CD8-positive, alpha-beta memory T cell (primary cell): ENCODE results near the gene CEP97. TPM values are rescaled to one million over a fixed set of nuclear protein-coding genes. Genes with fewer than 3 reads are reported as not detected.
"Not testable (repeated sequence)": the region's sequence is repeated elsewhere in the genome, so short reads cannot be mapped to it uniquely, and the experiment has no call there.

Experiments
- CTCF ChIA-PET: fragments of 350-600 bp; sonication (Branson Sonifier 250); formaldehyde crosslinking; loops from one replicate; lab custom pipeline; 2021; ENCODE audit warnings: antibody characterized with exemption; lab: Charles Lee
- POLR2A ChIA-PET: fragments of 350-600 bp; sonication (Branson Sonifier 250); formaldehyde crosslinking; loops from one replicate; lab custom pipeline; 2021; ENCODE audit warnings: antibody characterized with exemption; lab: Charles Lee
- DNase-seq, 5 donors: peaks; one replicate each; pipeline versions ENCODE4 v3.0.0 to v3.0.0-alpha.2; 2020 to 2022; ENCODE audit warnings: mixed read lengths in 1 of 5
- H3K27ac ChIP-seq: one replicate; pipeline ENCODE4 v1.7.0; 2013; ENCODE audit warnings: low read depth, mild to moderate bottlenecking, low read length, moderate library complexity
- H3K27me3 ChIP-seq: 2 replicates; pipeline ENCODE4 v1.7.0; 2013; ENCODE audit warnings: low read length, mild to moderate bottlenecking; ENCODE audit not compliant: insufficient read depth, poor library complexity, severe bottlenecking
- H3K36me3 ChIP-seq: 2 replicates; pipeline ENCODE4 v1.7.0; 2013; ENCODE audit warnings: mild to moderate bottlenecking, low read length, moderate library complexity; ENCODE audit not compliant: insufficient read depth
- H3K4me1 ChIP-seq: 2 replicates; pipeline ENCODE4 v1.7.0; 2013; ENCODE audit warnings: mild to moderate bottlenecking, low read length, moderate library complexity; ENCODE audit not compliant: insufficient read depth
- H3K4me3 ChIP-seq: 2 replicates; pipeline ENCODE4 v1.7.0; 2013; ENCODE audit warnings: mild to moderate bottlenecking, low read length
- H3K9me3 ChIP-seq: 2 replicates; pipeline ENCODE4 v1.7.0; 2013; ENCODE audit warnings: mild to moderate bottlenecking, low read length
- H3K27ac Mint-ChIP-seq, 8 donors: one replicate each; pipeline ENCODE4 v1.8.0; 2020 to 2021; ENCODE audit warnings: mixed read lengths in 8 of 8, mild to moderate bottlenecking in 6 of 8, inconsistent platforms in 3 of 8, moderate library complexity in 3 of 8
- H3K27me3 Mint-ChIP-seq, 2 donors: one replicate each; pipeline ENCODE4 v1.8.0; 2020 to 2021; ENCODE audit warnings: mixed read lengths in 2 of 2, mild to moderate bottlenecking in 1 of 2, moderate library complexity in 1 of 2
- H3K36me3 Mint-ChIP-seq, 3 donors: one replicate each; pipeline ENCODE4 v1.8.0; 2020 to 2021; ENCODE audit warnings: mixed read lengths in 3 of 3, inconsistent platforms in 1 of 3, mild to moderate bottlenecking in 1 of 3
- H3K4me1 Mint-ChIP-seq, 3 donors: one replicate each; pipeline ENCODE4 v1.8.0; 2020 to 2021; ENCODE audit warnings: mixed read lengths in 3 of 3, inconsistent platforms in 1 of 3, mild to moderate bottlenecking in 1 of 3
- H3K4me3 Mint-ChIP-seq, 7 donors: one replicate each; pipeline ENCODE4 v1.8.0; 2020 to 2021; ENCODE audit warnings: mixed read lengths in 7 of 7, mild to moderate bottlenecking in 6 of 7, moderate library complexity in 4 of 7, inconsistent platforms in 2 of 7
- H3K9me3 Mint-ChIP-seq, 5 donors: one replicate each; pipeline ENCODE4 v1.8.0; 2020 to 2022; ENCODE audit warnings: mixed read lengths in 5 of 5, mild to moderate bottlenecking in 3 of 5, moderate library complexity in 2 of 5, inconsistent platforms in 1 of 5
- polyA plus RNA-seq: library from polyadenylated mRNA; unstranded; fragments of 300-500 nt; fragmentation: Illumina TruSeq; gene quantifications from one replicate; pipeline ENCODE4 v1.2.3, GENCODE V29; 2021
- total RNA-seq, 2 experiments: library from RNA; stranded (reverse); gene quantifications; one replicate each; pipeline ENCODE4 v1.2.3, GENCODE V29; 2021

CEP97 gene
- total and polyA plus RNA-seq, 3 experiments from 2014 or later = 4.5 to 17.3 (median 16.6) TPM

- H3K4me1 Mint-ChIP-seq, H3K36me3 Mint-ChIP-seq, H3K9me3 ChIP-seq, H3K9me3 Mint-ChIP-seq, CTCF ChIA-PET, H3K4me3 Mint-ChIP-seq, H3K4me1 ChIP-seq, DNase-seq, H3K27me3 ChIP-seq, H3K27ac ChIP-seq, H3K27ac Mint-ChIP-seq, POLR2A ChIA-PET, H3K4me3 ChIP-seq, H3K36me3 ChIP-seq, H3K27me3 Mint-ChIP-seq: not testable (repeated sequence)
Measured at GRCh38 chr3:101704639-101705038, 19.8 kb upstream of the CEP97 start.

- Mint-ChIP-seq H3K27ac (no peak overlapping the region), H3K36me3 (peaks cover 0 to 1% (median 0%) of the 10 kb centered on the region in 3 donors), H3K4me3 (no peak overlapping the region), H3K9me3 (no peaks in the 10 kb centered on the region), H3K4me1 (no peaks in the 10 kb centered on the region), H3K27me3 (no peaks in the 10 kb centered on the region)
- Histone ChIP-seq H3K36me3 (no peaks in the 10 kb centered on the region), H3K4me3 (no peak overlapping the region), H3K27me3 (no peaks in the 10 kb centered on the region), H3K4me1 (no peaks in the 10 kb centered on the region), H3K9me3 (no peaks in the 10 kb centered on the region), H3K27ac (no peak overlapping the region)
- ChIA-PET CTCF (interaction anchor here (1.0 kb wide), 1 partner anchor 18 kb away, joined by 3 read pairs; no protein-coding TSS in a partner anchor), POLR2A (interaction anchor here (0.7 kb wide), 1 partner anchor 665 kb away, joined by 4 read pairs; no protein-coding TSS in a partner anchor)
- DNase-seq = no peak
Measured at GRCh38 chr3:101709126-101709525, 15.3 kb upstream of the CEP97 start.

GRCh38 chr3:101718455-101718854 is 6.0 kb upstream of the CEP97 start:
- Mint-ChIP-seq H3K9me3 (no peaks in the 10 kb centered on the region), H3K4me1 (peaks cover 20 to 28% (median 23%) of the 10 kb centered on the region in 3 donors), H3K4me3 (no peak overlapping the region), H3K36me3 (peaks cover 0 to 4% (median 0%) of the 10 kb centered on the region in 3 donors), H3K27ac (no peak overlapping the region), H3K27me3 (no peaks in the 10 kb centered on the region)
- no peaks in the 10 kb centered on the region for H3K27me3 ChIP-seq
- peaks cover 23% of the 10 kb centered on the region for H3K4me1 ChIP-seq
- H3K9me3 ChIP-seq = no peaks in the 10 kb centered on the region
- no peak for DNase-seq
- POLR2A ChIA-PET = no interaction called here
- H3K27ac ChIP-seq = no peak overlapping the region
- H3K4me3 ChIP-seq = no peak overlapping the region
- no peaks in the 10 kb centered on the region for H3K36me3 ChIP-seq
- CTCF ChIA-PET = no interaction called here

- Histone ChIP-seq H3K27me3 (no peaks in the 10 kb centered on the region), H3K9me3 (no peaks in the 10 kb centered on the region), H3K27ac (no peak overlapping the region), H3K4me3 (no peak overlapping the region), H3K36me3 (no peaks in the 10 kb centered on the region), H3K4me1 (peaks cover 29% of the 10 kb centered on the region)
- POLR2A ChIA-PET = no interaction called here
- no peak overlapping the region for H3K4me3 Mint-ChIP-seq
- DNase-seq = no peak
- H3K27me3 Mint-ChIP-seq = no peaks in the 10 kb centered on the region
- H3K36me3 Mint-ChIP-seq = peaks cover 0 to 5% (median 4%) of the 10 kb centered on the region in 3 donors
- H3K27ac Mint-ChIP-seq = no peak overlapping the region
- H3K4me1 Mint-ChIP-seq = peaks cover 26 to 36% (median 30%) of the 10 kb centered on the region in 3 donors
- H3K9me3 Mint-ChIP-seq = no peaks in the 10 kb centered on the region
- CTCF ChIA-PET = no interaction called here
Measured at GRCh38 chr3:101719604-101720185, 4.7 kb upstream of the CEP97 start.

- Histone ChIP-seq H3K27me3 (no peaks in the 10 kb centered on the region), H3K4me1 (peaks cover 29% of the 10 kb centered on the region), H3K9me3 (no peaks in the 10 kb centered on the region), H3K36me3 (no peaks in the 10 kb centered on the region), H3K4me3 (no peak overlapping the region), H3K27ac (no peak overlapping the region)
- Mint-ChIP-seq H3K9me3 (no peaks in the 10 kb centered on the region), H3K4me1 (peaks cover 34 to 46% (median 39%) of the 10 kb centered on the region in 3 donors), H3K27ac (peak overlapping the region; percentile 8 to 93 (median 84)), H3K27me3 (no peaks in the 10 kb centered on the region), H3K4me3 (peak overlapping the region in 6 of 7 donors; percentile 13 to 60 (median 22)), H3K36me3 (peaks cover 0 to 15% (median 4%) of the 10 kb centered on the region in 3 donors)
- CTCF ChIA-PET = interaction anchor here (0.6 to 2.2 kb wide), 5 partner anchors 14 to 82 kb away, joined by 3 to 7 read pairs (median 4); partner anchors contain the start of genes NXPE3, RPL24 and ZBTB11
- no peak for DNase-seq
- POLR2A ChIA-PET = interaction anchor here (0.6 to 2.2 kb wide), 3 partner anchors 58 to 113 kb away, joined by 3 to 5 read pairs (median 3); partner anchors contain the start of gene NXPE3
Measured at GRCh38 chr3:101720851-101721840, 3.3 kb upstream of the CEP97 start.

GRCh38 chr3:101722394-101723173 is 1.8 kb upstream of the CEP97 start:
- peak in 2 of 5 donors; percentile 24 to 33 for DNase-seq
- Histone ChIP-seq H3K27me3 (no peaks in the 10 kb centered on the region), H3K9me3 (no peaks in the 10 kb centered on the region), H3K4me3 (peak overlapping the region; percentile 35), H3K4me1 (peaks cover 29% of the 10 kb centered on the region), H3K36me3 (no peaks in the 10 kb centered on the region), H3K27ac (no peak overlapping the region)
- CTCF ChIA-PET = interaction anchor here (0.8 to 2.2 kb wide), 4 partner anchors 16 to 57 kb away, joined by 3 to 7 read pairs (median 4); partner anchors contain the start of genes NXPE3 and RPL24
- Mint-ChIP-seq H3K27me3 (no peaks in the 10 kb centered on the region), H3K36me3 (peaks cover 0 to 19% (median 6%) of the 10 kb centered on the region in 3 donors), H3K4me3 (peak overlapping the region; percentile 57 to 71 (median 64)), H3K27ac (peak overlapping the region; percentile 72 to 96 (median 86)), H3K9me3 (no peaks in the 10 kb centered on the region), H3K4me1 (peaks cover 36 to 56% (median 51%) of the 10 kb centered on the region in 3 donors)
- POLR2A ChIA-PET = interaction anchor here (1.1 to 2.2 kb wide), 2 partner anchors 46 to 57 kb away, joined by 5 read pairs; partner anchors contain the start of genes NXPE3 and ZBTB11

- peak in 3 of 5 donors; percentile 14 to 56 (median 19) for DNase-seq
- H3K27me3 ChIP-seq = no peaks in the 10 kb centered on the region
- H3K4me3 ChIP-seq = peak overlapping the region; percentile 99
- Mint-ChIP-seq H3K9me3 (no peaks in the 10 kb centered on the region), H3K27me3 (no peaks in the 10 kb centered on the region), H3K4me3 (peak overlapping the region; percentile 96 to 100 (median 98)), H3K4me1 (peaks cover 34 to 56% (median 53%) of the 10 kb centered on the region in 3 donors), H3K36me3 (peaks cover 0 to 41% (median 15%) of the 10 kb centered on the region in 3 donors), H3K27ac (peak overlapping the region; percentile 89 to 99 (median 97))
- H3K4me1 ChIP-seq = peaks cover 29% of the 10 kb centered on the region
- H3K9me3 ChIP-seq = no peaks in the 10 kb centered on the region
- peak overlapping the region; percentile 73 for H3K27ac ChIP-seq
- CTCF ChIA-PET = interaction anchor here (1.1 to 2.0 kb wide), 7 partner anchors 8 to 504 kb away, joined by 3 to 8 read pairs (median 4); partner anchors contain the start of gene NXPE3
- POLR2A ChIA-PET = interaction anchor here (0.9 to 1.9 kb wide), 7 partner anchors 38 to 504 kb away, joined by 3 to 15 read pairs (median 6); partner anchors contain the start of genes NXPE3, RPL24, TRMT10C and ZBTB11
- H3K36me3 ChIP-seq = no peaks in the 10 kb centered on the region
Measured at GRCh38 chr3:101725194-101725889, 928 bp downstream of the CEP97 start.
